HCT116 (cell line): ENCODE measurements around the gene DNAJA2. TPM values are rescaled to one million over a fixed set of nuclear protein-coding genes. Genes with fewer than 3 reads are reported as not detected.

ENCODE experiments used
- ATAC-seq: fragments of 200-7000 bp; cut with Tn5 transposase; 2 replicates; pipeline ENCODE4 v1.9.1; 2020; ENCODE audit warnings: mild to moderate bottlenecking, moderate library complexity
- BruUV-seq: library from RNA; stranded (reverse); fragments of 400-500 nt; replicated peaks from 2 replicates; lab custom pipeline; 2021; lab: Mats Ljungman, UMichigan
- CTCF ChIA-PET: fragments of 300-600 bp; sonication (Branson Sonifier 250); formaldehyde crosslinking; loops from one replicate; lab custom pipeline; 2021; ENCODE audit warnings: antibody characterized with exemption; lab: Charles Lee
- POLR2A ChIA-PET: fragments of 300-600, 350-600 bp; sonication (Branson Sonifier 250); formaldehyde crosslinking; loops from one replicate; lab custom pipeline; 2021; ENCODE audit warnings: antibody characterized with exemption; lab: Charles Lee
- RAD21 ChIA-PET, 2 experiments: fragments of 300-600 bp; sonication (Branson Sonifier 250); formaldehyde crosslinking; loops; one replicate each; lab custom pipeline; 2023; ENCODE audit warnings: low total read pairs in 2 of 2; ENCODE audit not compliant: uncharacterized antibody in 2 of 2, unreplicated experiment in 2 of 2, low non-redundant PET in 1 of 2; lab: Charles Lee
- DNase-seq: peaks from one replicate; pipeline ENCODE4 v3.0.0-alpha.2; 2010; ENCODE audit warnings: low read depth, low spot score
- H2AFZ ChIP-seq: fragments of 200-600 bp; shearing (Covaris generic), sonication (generic); 2 replicates; pipeline ENCODE4 v1.6.1; 2017; ENCODE audit warnings: low read depth, mixed run types, mixed read lengths, antibody characterized with exemption, low read length; ENCODE audit not compliant: poor library complexity, severe bottlenecking
- H3K27ac ChIP-seq: 2 replicates; pipeline ENCODE4 v1.5.1; 2012; ENCODE audit warnings: low read depth, low read length
- H3K27me3 ChIP-seq: fragments of 200-600 bp; sonication (generic); 2 replicates; pipeline ENCODE4 v1.6.1; 2016; ENCODE audit warnings: mixed run types, low read length, mixed read lengths; ENCODE audit not compliant: insufficient read depth
- H3K36me3 ChIP-seq, 2 experiments: fragments of 200-500 bp in 1 of 2; fragments of 200-600 bp in 1 of 2; sonication (Bioruptor generic) in 1 of 2; sonication (generic) in 1 of 2; 2 replicates each; pipeline versions ENCODE4 v1.5.1 to v1.6.1; 2014 to 2016; ENCODE audit warnings: low read length in 2 of 2, inconsistent platforms in 1 of 2, mixed read lengths in 1 of 2, mixed run types in 1 of 2; ENCODE audit not compliant: insufficient read depth in 2 of 2, control insufficient read depth in 1 of 2
- H3K4me1 ChIP-seq, 2 experiments: fragments of 200-600 bp in 1 of 2; sonication (generic) in 1 of 2; 2 replicates each; pipeline versions ENCODE4 v1.5.1 to v1.6.1; 2012 to 2017; ENCODE audit warnings: low read length in 2 of 2, inconsistent platforms in 1 of 2, mild to moderate bottlenecking in 1 of 2, mixed read lengths in 1 of 2, mixed run types in 1 of 2, moderate library complexity in 1 of 2; ENCODE audit not compliant: insufficient read depth in 2 of 2, control insufficient read depth in 1 of 2
- H3K4me2 ChIP-seq: fragments of 200-600 bp; sonication (generic); 2 replicates; pipeline ENCODE4 v1.6.1; 2017; ENCODE audit warnings: mixed run types, low read length, mixed read lengths
- H3K4me3 ChIP-seq, 2 experiments: fragments of 200-600 bp in 1 of 2; sonication (generic) in 1 of 2; replicated peaks in 1 of 2; 2 replicates each; pipeline ENCODE4 v1.5.1; 2011 to 2016; ENCODE audit warnings: low read length in 2 of 2, control low read depth in 1 of 2, low read depth in 1 of 2, mild to moderate bottlenecking in 1 of 2, mixed read lengths in 1 of 2, mixed run types in 1 of 2
- H3K79me2 ChIP-seq: fragments of 200-600 bp; sonication (generic); 2 replicates; pipeline ENCODE4 v1.6.1; 2017; ENCODE audit warnings: mild to moderate bottlenecking, mixed run types, low read length, moderate library complexity, mixed read lengths; ENCODE audit not compliant: insufficient read depth
- H3K9ac ChIP-seq: fragments of 200-600 bp; sonication (generic); 2 replicates; pipeline ENCODE4 v1.6.1; 2016; ENCODE audit warnings: low read length, mixed read lengths
- H3K9me2 ChIP-seq: fragments of 200-600 bp; sonication (generic), shearing (Covaris generic); 2 replicates; pipeline ENCODE4 v1.6.1; 2017; ENCODE audit warnings: mixed run types, mild to moderate bottlenecking, moderate library complexity; ENCODE audit not compliant: insufficient read depth
- H3K9me3 ChIP-seq, 2 experiments: fragments of 200-500 bp in 1 of 2; fragments of 200-600 bp in 1 of 2; sonication (Bioruptor generic) in 1 of 2; sonication (generic) in 1 of 2; 2 replicates each; pipeline ENCODE4 v1.6.1; 2014 to 2017; ENCODE audit warnings: low read length in 2 of 2, mixed read lengths in 2 of 2, inconsistent platforms in 1 of 2, low read depth in 1 of 2, mild to moderate bottlenecking in 1 of 2, mixed run types in 1 of 2, moderate library complexity in 1 of 2; ENCODE audit not compliant: control insufficient read depth in 1 of 2, insufficient read depth in 1 of 2
- H4K20me1 ChIP-seq: fragments of 200-600 bp; sonication (generic), shearing (Covaris generic); 2 replicates; pipeline ENCODE4 v1.6.1; 2017; ENCODE audit warnings: mixed run types, mild to moderate bottlenecking, moderate library complexity; ENCODE audit not compliant: insufficient read depth
- ATF3 ChIP-seq: IDR thresholded peaks from 2 replicates; pipeline ENCODE4 v1.6.1; 2012
- CEBPB ChIP-seq: IDR thresholded peaks from 2 replicates; pipeline ENCODE4 v1.6.1; 2012; ENCODE audit warnings: low read depth
- CTCF ChIP-seq, 3 experiments: fragments of 200-600 bp in 1 of 3; sonication (generic) in 1 of 3; IDR thresholded peaks in 2 of 3; conservative IDR thresholded peaks in 1 of 3; 2 replicates each; pipeline ENCODE4 v1.5.1; 2012 to 2017; ENCODE audit warnings: low read depth in 2 of 3, low read length in 2 of 3, antibody characterized with exemption in 1 of 3, borderline replicate concordance in 1 of 3, control low read depth in 1 of 3, mild to moderate bottlenecking in 1 of 3, mixed read lengths in 1 of 3, mixed run types in 1 of 3, moderate library complexity in 1 of 3; ENCODE audit not compliant: insufficient read depth in 1 of 3
- EGR1 ChIP-seq: IDR thresholded peaks from 2 replicates; pipeline ENCODE4 v1.6.1; 2012; ENCODE audit warnings: low read depth
- MAX ChIP-seq: IDR thresholded peaks from 2 replicates; pipeline ENCODE4 v1.6.1; 2012
- POLR2AphosphoS5 ChIP-seq: IDR thresholded peaks from 2 replicates; pipeline ENCODE4 v1.6.1; 2011; ENCODE audit warnings: mild to moderate bottlenecking, low read depth, low read length, moderate library complexity
- RAD21 ChIP-seq: IDR thresholded peaks from 2 replicates; pipeline ENCODE4 v1.6.1; 2012; ENCODE audit warnings: low read depth, mild to moderate bottlenecking
- SRF ChIP-seq: IDR thresholded peaks from 2 replicates; pipeline ENCODE4 v1.6.1; 2012; ENCODE audit warnings: low read depth
- intact Hi-C: fragments of 100-400 bp; cut with micrococcal nuclease; formaldehyde crosslinking; loops from 2 replicates; pipeline ENCODE4 v1.10.0; 2022
- total RNA-seq: library from RNA; stranded (reverse); gene quantifications from one replicate; pipeline ENCODE4 v1.2.1, GENCODE V29; 2021; ENCODE audit not compliant: unreplicated experiment

The DNAJA2 gene
- total RNA-seq, 1 experiment from 2014 or later: 68.2 TPM

- RAD21 ChIA-PET: interaction anchor here (1.2 to 2.3 kb wide), 2 partner anchors 76 kb away, joined by 6 to 9 read pairs; no protein-coding TSS in a partner anchor
- Histone ChIP-seq H3K27me3 (no peaks in the 10 kb centered on the region), H3K4me1 (no peaks in the 10 kb centered on the region), H3K79me2 (no peaks in the 10 kb centered on the region), H3K4me2 (no peak overlapping the region), H3K27ac (no peak overlapping the region), H4K20me1 (no peaks in the 10 kb centered on the region), H2AFZ (no peak overlapping the region), H3K9ac (no peak overlapping the region), H3K4me3 (no peak overlapping the region), H3K9me3 (no peaks in the 10 kb centered on the region), H3K9me2 (no peaks in the 10 kb centered on the region), H3K36me3 (no peaks in the 10 kb centered on the region; a peak in 1 of 4 replicates)
- CTCF ChIA-PET: interaction anchor here (1.0 to 4.5 kb wide), 2 partner anchors 43 to 77 kb away, joined by 4 to 34 read pairs; no protein-coding TSS in a partner anchor
- BruUV-seq: no TSS peak
- POLR2A ChIA-PET: no interaction called here
- DNase-seq (peak; percentile 18), ATAC-seq (peak; percentile 96)
- intact Hi-C loops: loop anchor here (1.0 to 5.0 kb wide), 2 partner anchors 75 to 257 kb away; no protein-coding TSS in a partner anchor
- no peak for TF ChIP-seq ATF3
- TF ChIP-seq MAX: no peak
- no peak for TF ChIP-seq SRF
- TF ChIP-seq EGR1: no peak
- peak; percentile 55 to 95 (median 93) for TF ChIP-seq CTCF (IDR thresholded peaks at IDR 0.05 in 2 of 3, conservative IDR thresholded peaks at IDR 0.05 in 1 of 3; ENCODE audit: borderline replicate concordance in 1 of 3, insufficient read depth in 1 of 3, low read depth in 2 of 3, low read length in 2 of 3)
- peak; percentile 70 for TF ChIP-seq RAD21
- no peak for TF ChIP-seq POLR2AphosphoS5
- no peak for TF ChIP-seq CEBPB
Measured at GRCh38 chr16:46929378-46930332, 43.8 kb downstream of the DNAJA2 start.
